Astrocyte of the cerebellum (primary cell): Measurements from ENCODE around the gene NHLRC4.

ENCODE experiments used
- DNase-seq: peaks from one replicate; pipeline ENCODE4 v3.0.0-alpha.2; 2011; ENCODE audit warnings: low read depth
- H3K4me3 ChIP-seq: 2 replicates; pipeline ENCODE4 v1.5.1; 2011; ENCODE audit warnings: mild to moderate bottlenecking, low read depth, low read length, moderate library complexity
- CTCF ChIP-seq: IDR thresholded peaks from 2 replicates; pipeline ENCODE4 v1.5.1; 2012; ENCODE audit warnings: low read length, low read depth, moderate library complexity, mild to moderate bottlenecking; ENCODE audit errors: missing control alignments
- in situ Hi-C: cut with HindIII; loops from 2 replicates; pipeline ENCODE4 v1.10.0; 2017; ENCODE audit warnings: low sequenced_read_pairs

Gene NHLRC4

GRCh38 chr16:530111-530817 is 36.5 kb upstream of the NHLRC4 start:
- no peak for TF ChIP-seq CTCF
- H3K4me3 ChIP-seq: no peak overlapping the region
- DNase-seq: no peak
- in situ Hi-C loops: no loop called here

DNA sequence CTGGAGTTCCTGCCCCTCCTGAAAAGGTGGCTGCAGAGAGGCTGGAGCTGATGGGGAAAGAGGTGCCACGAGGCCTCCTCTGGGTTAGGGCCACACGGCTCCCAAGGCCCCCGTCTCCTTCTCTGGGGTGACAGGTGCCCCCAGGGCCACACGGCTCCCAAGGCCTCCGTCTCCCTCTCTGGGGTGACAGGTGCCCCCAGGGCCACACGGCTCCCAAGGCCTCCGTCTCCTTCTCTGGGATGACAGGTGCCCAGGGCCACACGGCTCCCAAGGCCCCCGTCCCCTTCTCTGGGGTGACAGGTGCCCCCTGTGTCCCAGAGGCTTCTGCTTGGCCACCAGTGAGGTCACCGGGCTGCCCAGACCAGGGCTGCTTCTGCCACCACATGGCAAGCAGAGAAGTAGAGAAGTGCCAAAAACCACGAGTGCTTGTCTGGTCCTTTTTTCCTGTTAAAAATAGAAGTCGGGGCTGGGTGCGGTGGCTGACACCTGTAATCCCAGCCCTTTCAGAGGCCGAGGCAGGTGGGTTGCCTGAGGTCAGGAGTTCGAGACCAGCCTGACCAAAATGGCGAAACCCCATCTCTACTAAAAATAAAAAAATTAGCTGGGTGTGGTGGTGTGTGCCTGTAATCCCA is 35.2 kb upstream of the NHLRC4 start:
- TF ChIP-seq CTCF: no peak
- in situ Hi-C loops: no loop called here
- DNase-seq: no peak
- H3K4me3 ChIP-seq: no peak overlapping the region

GRCh38 chr16:533391-534123 is 33.2 kb upstream of the NHLRC4 start:
- no peak overlapping the region for H3K4me3 ChIP-seq
- DNase-seq: no peak
- TF ChIP-seq CTCF: no peak
- in situ Hi-C loops: no loop called here

DNA sequence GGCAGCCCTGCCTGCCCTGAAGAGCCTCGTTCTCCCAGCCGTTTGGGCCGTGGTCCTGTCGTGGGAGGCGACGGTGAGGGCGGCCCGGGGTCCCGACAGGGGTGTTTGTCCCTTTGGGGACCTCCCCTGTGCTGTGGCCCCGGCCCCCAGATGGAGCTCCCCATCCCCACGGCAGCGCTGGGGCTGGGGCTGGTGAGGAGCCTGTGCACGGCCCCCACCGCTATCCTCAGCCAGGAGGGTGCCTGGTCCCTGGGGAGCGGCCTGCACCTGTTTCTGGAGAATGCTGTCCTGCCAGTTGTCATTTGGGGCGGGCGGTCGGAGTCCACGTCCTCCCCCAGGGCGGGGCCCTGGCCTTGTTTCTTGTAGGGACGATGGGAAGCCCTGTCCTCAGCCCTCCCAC is 32.7 kb upstream of the NHLRC4 start:
- in situ Hi-C loops: no loop called here
- TF ChIP-seq CTCF: no peak
- H3K4me3 ChIP-seq: no peak overlapping the region
- no peak for DNase-seq

- H3K4me3 ChIP-seq: no peak overlapping the region
- in situ Hi-C loops: no loop called here
- no peak for DNase-seq
- TF ChIP-seq CTCF: no peak
Observed at GRCh38 chr16:534856-535445, 31.9 kb upstream of the NHLRC4 start.
